Astrocyte of the cerebellum (primary cell): ENCODE measurements around the gene SRSF3.

ENCODE experiments used
- DNase-seq: peaks from one replicate; pipeline ENCODE4 v3.0.0-alpha.2; 2011; ENCODE audit warnings: low read depth
- H3K4me3 ChIP-seq: 2 replicates; pipeline ENCODE4 v1.5.1; 2011; ENCODE audit warnings: mild to moderate bottlenecking, low read depth, low read length, moderate library complexity
- CTCF ChIP-seq: IDR thresholded peaks from 2 replicates; pipeline ENCODE4 v1.5.1; 2012; ENCODE audit warnings: low read length, low read depth, moderate library complexity, mild to moderate bottlenecking; ENCODE audit errors: missing control alignments
- in situ Hi-C: cut with HindIII; loops from 2 replicates; pipeline ENCODE4 v1.10.0; 2017; ENCODE audit warnings: low sequenced_read_pairs

Gene SRSF3

GRCh38 chr6:36594029-36594815 lies at the start of gene SRSF3:
Gene SRSF3 (plus strand): TSS chr6:36594362. CDS start chr6:36596763, 2,401 bp downstream.
- in situ Hi-C loops, result no loop called here
- TF ChIP-seq CTCF, result peak; percentile 11
- DNase-seq, result peak; percentile 97
- peak within 1 kb of the TSS; percentile 96 for H3K4me3 ChIP-seq

GRCh38 chr6:36545767-36546307 lies 48.3 kb upstream of the SRSF3 start:
- in situ Hi-C loops, result no loop called here

GRCh38 chr6:36546308-36546919 lies 47.7 kb upstream of the SRSF3 start:
- no peak for TF ChIP-seq CTCF
- in situ Hi-C loops, result no loop called here
- no peak for DNase-seq
- peak overlapping the region; percentile 72 for H3K4me3 ChIP-seq

More at GRCh38 chr6:36545767-36546307, 48.3 kb upstream of the SRSF3 start:
- no peak for DNase-seq
- TF ChIP-seq CTCF, result no peak
- H3K4me3 ChIP-seq, result peak overlapping the region; percentile 72

- in situ Hi-C loops, result no loop called here
- TF ChIP-seq CTCF, result no peak
- peak; percentile 66 for DNase-seq
- peak within 1 kb of the TSS; percentile 72 for H3K4me3 ChIP-seq
These were observed 47.1 kb upstream of the SRSF3 start, which contains the start of gene STK38 for GRCh38 chr6:36546920-36547645. Gene STK38 (minus strand): TSS chr6:36547479. CDS start chr6:36540202, 7,277 bp downstream.

- DNase-seq, result no peak
- in situ Hi-C loops, result no loop called here
- peak overlapping the region; percentile 72 for H3K4me3 ChIP-seq
- no peak for TF ChIP-seq CTCF
These were observed 46.3 kb upstream of the SRSF3 start for GRCh38 chr6:36547646-36548400.

- no peak for DNase-seq
- in situ Hi-C loops, result no loop called here
- no peak for TF ChIP-seq CTCF
- H3K4me3 ChIP-seq, result no peak overlapping the region
These were observed 45.8 kb upstream of the SRSF3 start for GRCh38 chr6:36548401-36548743.
